C4-2B (cell line): ENCODE measurements around the gene P2RY8.

Experiments used
- H3K27ac ChIP-seq: fragments of 450-650 bp; 2 replicates; pipeline ENCODE4 v1.5.1; 2017
- ZFX ChIP-seq: fragments of 450-650 bp; IDR thresholded peaks from 2 replicates; pipeline ENCODE4 v1.6.1; 2017
- TF ChIP-seq, protein P1 (sequence below): fragments of 450-650 bp; conservative IDR thresholded peaks from 2 replicates; pipeline ENCODE4 v1.5.1; 2017; ENCODE audit warnings: mild to moderate bottlenecking

Gene P2RY8

DNA sequence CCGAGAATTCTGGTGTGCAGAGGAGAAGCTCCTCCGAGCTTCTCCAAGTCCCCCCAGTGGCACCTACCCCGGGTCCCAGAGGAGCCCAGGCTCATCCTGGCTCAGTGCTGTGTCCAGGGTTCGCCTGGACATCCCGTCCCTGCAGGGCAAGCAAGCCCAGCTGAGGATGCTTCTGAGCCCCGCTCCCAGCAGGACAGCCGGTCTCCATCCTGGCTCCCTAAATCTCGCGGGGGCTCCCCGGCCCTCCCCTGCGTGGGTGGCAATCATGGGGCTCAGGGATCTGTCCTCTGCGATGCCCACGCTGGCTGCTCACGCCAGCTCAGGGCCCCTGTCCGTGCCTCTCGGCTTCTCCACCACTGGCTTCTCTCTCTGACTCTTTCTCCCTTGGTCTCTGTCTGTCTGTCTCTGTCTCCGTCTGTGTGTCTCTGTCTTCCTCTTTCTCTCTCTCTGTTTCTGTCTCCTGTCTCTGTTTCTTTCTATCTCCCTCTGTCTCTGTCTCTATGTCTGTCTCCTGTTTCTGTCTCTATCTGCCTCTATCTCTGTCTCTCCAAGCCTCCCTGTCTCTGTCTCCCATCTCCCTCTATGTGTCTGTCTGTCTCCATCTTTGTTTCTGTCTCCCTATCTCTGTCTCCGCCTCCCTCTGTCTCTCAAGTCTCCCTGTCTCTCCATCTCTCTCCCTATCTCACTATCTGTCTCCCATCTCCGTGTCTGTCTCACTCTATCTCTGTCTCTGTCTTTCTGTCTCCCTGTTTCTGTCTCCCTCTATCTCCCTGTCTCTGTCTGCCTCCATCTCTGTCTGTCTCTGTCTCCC is 117.2 kb downstream of the P2RY8 start:
- H3K27ac ChIP-seq, result no peak overlapping the region
- TF ChIP-seq, protein P1, sequence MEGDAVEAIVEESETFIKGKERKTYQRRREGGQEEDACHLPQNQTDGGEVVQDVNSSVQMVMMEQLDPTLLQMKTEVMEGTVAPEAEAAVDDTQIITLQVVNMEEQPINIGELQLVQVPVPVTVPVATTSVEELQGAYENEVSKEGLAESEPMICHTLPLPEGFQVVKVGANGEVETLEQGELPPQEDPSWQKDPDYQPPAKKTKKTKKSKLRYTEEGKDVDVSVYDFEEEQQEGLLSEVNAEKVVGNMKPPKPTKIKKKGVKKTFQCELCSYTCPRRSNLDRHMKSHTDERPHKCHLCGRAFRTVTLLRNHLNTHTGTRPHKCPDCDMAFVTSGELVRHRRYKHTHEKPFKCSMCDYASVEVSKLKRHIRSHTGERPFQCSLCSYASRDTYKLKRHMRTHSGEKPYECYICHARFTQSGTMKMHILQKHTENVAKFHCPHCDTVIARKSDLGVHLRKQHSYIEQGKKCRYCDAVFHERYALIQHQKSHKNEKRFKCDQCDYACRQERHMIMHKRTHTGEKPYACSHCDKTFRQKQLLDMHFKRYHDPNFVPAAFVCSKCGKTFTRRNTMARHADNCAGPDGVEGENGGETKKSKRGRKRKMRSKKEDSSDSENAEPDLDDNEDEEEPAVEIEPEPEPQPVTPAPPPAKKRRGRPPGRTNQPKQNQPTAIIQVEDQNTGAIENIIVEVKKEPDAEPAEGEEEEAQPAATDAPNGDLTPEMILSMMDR, result no peak
- no peak for TF ChIP-seq ZFX

DNA sequence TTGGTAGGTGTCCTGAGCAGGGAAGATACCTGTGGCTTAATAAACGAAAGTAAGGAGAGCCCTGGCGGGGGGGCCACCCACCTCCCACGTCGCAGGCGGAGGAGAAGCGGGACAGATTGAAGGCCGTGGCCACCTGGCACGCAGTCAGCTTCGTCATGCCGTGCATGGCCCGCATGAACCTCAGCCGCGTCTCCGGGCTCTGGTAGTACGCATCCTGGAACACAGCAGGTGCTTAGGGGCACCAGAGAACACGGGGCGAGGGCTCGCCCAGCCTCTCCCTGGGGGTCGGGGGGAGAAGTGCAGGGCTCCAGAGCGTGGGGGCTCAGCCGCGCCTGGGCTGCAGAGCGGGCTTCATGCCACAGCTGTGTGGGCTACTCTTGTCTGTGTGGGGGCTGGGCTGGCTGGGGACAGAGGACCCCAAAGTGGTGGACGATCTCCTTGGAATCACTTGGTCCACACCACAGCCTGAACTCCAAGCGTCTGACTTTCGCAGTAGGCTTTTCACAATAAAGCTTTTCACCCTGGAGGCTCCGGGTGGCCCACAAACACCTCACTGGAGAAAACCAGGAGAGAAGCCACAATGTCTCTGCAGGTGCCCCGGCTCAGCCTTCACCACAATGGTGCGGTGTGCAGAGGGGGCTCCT is 118.0 kb downstream of the P2RY8 start:
- no peak overlapping the region for H3K27ac ChIP-seq
- TF ChIP-seq ZFX, result no peak
- TF ChIP-seq, protein P1, result no peak

DNA sequence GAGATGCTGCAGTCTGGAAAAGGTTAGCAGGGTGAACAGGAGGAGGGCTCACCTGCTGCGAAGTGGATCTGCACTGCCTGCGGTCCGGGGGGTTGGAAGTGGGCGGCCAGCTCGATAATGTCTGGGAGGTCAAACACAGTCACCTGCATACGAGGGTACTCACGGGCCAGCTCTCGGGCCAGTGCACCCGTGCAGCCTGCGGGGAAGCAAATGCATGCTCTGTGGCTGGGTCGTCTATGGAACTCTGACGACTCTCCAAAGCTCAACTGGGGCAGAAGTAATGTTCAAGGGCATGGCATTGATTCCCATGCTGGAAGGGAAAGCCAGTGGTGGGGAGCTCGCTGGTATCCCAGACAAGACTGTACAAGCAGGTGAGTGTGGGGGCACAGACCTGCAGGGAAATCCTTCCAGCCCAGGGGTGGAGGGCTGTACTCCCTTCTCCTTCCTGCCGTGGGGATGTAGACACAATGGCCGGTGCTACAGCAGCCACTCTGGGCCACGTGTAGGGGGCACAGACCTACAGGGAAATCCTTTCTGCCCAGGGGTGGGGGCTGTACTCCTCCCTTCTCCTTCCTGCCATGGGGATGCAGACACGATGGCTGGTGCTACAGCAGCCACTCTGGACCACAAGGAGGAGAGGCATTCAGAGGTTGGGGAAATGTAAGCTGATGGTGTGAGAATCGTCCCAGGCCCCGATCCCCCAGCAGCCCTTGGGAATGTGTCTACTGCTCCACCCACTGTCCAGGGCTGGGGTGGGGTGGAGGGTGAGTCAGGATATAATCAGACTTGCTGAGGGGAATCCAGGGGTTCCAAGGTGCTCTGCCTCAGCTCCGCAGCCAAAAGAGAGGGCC is 118.8 kb downstream of the P2RY8 start:
- H3K27ac ChIP-seq, result no peak overlapping the region
- TF ChIP-seq, protein P1, result no peak
- TF ChIP-seq ZFX, result no peak

DNA sequence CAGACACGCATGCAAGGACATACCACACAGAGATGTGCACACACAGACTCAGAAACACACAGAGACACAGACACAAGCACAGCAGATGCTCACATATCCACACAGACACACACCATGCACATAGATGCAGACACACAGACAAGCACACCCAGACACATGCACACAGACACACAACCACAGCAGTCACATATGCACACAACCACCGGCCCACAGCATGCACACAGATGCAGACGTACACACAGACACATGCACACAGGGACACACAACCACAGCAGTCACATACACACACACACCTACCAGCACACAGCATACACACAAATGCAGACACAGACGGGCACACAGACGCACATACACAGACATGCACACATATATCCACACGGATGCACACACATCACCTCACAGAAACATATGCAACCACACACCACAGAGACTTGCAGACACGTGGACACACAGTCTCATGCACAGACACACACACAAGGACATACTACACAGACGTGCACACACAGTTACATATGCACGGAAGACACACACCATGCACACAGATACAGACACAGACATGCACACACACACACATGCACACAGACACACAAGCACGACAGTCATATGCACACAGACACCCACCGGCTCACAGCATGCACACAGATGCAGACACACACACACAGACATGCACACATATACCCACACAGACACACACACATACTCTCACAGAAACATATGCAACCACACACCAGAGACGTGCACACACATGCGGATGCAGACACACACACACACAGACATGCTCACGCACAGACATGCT is 119.8 kb downstream of the P2RY8 start:
- H3K27ac ChIP-seq, result no peak overlapping the region
- TF ChIP-seq, protein P1, result no peak
- no peak for TF ChIP-seq ZFX

DNA sequence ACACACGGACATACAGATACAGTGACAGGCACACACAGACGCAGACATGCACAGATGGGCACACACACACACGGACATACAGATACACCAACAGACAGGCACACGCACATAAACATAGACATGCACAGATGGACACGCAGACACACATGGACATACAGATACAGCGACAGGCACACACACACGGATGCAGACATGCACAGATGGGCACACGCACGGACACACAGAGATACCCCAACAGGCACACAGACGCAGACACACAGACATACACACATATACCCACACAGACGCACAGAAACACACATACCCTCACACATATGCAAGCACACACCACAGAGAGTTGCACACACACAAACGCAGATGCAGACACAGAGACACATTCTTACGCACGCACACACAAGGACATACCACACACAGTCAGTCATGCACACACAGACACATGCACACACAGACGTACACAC is 120.6 kb downstream of the P2RY8 start:
- no peak overlapping the region for H3K27ac ChIP-seq
- no peak for TF ChIP-seq ZFX
- TF ChIP-seq, protein P1, result no peak
